SW480 (cell line): ENCODE data around the gene NID1.
"Not testable (repeated sequence)": the region's sequence is repeated elsewhere in the genome, so short reads cannot be mapped to it uniquely, and the experiment has no call there.

Experiments used
- DNase-seq: peaks from one replicate; pipeline ENCODE4 v3.0.0-alpha.2; 2016; ENCODE audit warnings: low spot score

Gene NID1

GRCh38 chr1:236030534-236030933, 34.4 kb downstream of the NID1 start:
- DNase-seq = no peak

- no peak for DNase-seq
These were observed 35.4 kb downstream of the NID1 start for GRCh38 chr1:236029428-236029940.

GRCh38 chr1:236027104-236027503, 37.8 kb downstream of the NID1 start:
- no peak for DNase-seq

- no peak for DNase-seq
These were observed 39.1 kb downstream of the NID1 start for GRCh38 chr1:236025836-236026235.

GRCh38 chr1:236024641-236025040, 40.2 kb downstream of the NID1 start:
- no peak for DNase-seq

- DNase-seq = no peak
These were observed 40.8 kb downstream of the NID1 start for GRCh38 chr1:236023926-236024565.

GRCh38 chr1:236021424-236022135, 43.3 kb downstream of the NID1 start:
- no peak for DNase-seq

GRCh38 chr1:236020359-236021219, 44.3 kb downstream of the NID1 start:
- DNase-seq = no peak

GRCh38 chr1:236018885-236019453, 45.9 kb downstream of the NID1 start:
- no peak for DNase-seq

- no peak for DNase-seq
These were observed 48.0 kb downstream of the NID1 start for GRCh38 chr1:236016782-236017400.

- DNase-seq = no peak
These were observed 48.8 kb downstream of the NID1 start for GRCh38 chr1:236016083-236016482.

- no peak for DNase-seq
These were observed 49.4 kb downstream of the NID1 start for GRCh38 chr1:236015539-236015938.

GRCh38 chr1:236013330-236013729, 51.6 kb downstream of the NID1 start:
- DNase-seq = no peak

GRCh38 chr1:236011641-236012040, 53.2 kb downstream of the NID1 start:
- DNase-seq = no peak

GRCh38 chr1:236010443-236010842, 54.4 kb downstream of the NID1 start:
- DNase-seq = no peak

GRCh38 chr1:236009857-236010256, 55.0 kb downstream of the NID1 start:
- no peak for DNase-seq

- DNase-seq = no peak
These were observed 55.7 kb downstream of the NID1 start for GRCh38 chr1:236009191-236009590.

GRCh38 chr1:236007781-236008180, 57.1 kb downstream of the NID1 start:
- DNase-seq = no peak

GRCh38 chr1:236003058-236003457, 61.8 kb downstream of the NID1 start:
- not testable (repeated sequence) for DNase-seq

GRCh38 chr1:236002572-236002971, 62.3 kb downstream of the NID1 start:
- no peak for DNase-seq

GRCh38 chr1:236002025-236002390, 62.9 kb downstream of the NID1 start:
- DNase-seq = no peak

GRCh38 chr1:236000781-236001180, 64.1 kb downstream of the NID1 start:
- no peak for DNase-seq
